GM12875 (cell line): ENCODE data around the gene CGB3.

Source experiments
- H3K4me3 ChIP-seq: one replicate; pipeline ENCODE4 v1.5.1; 2011; ENCODE audit warnings: low read depth, low read length, control low read depth
- TF ChIP-seq, protein P1 (sequence below): IDR thresholded peaks from 2 replicates; pipeline ENCODE4 v1.5.1; 2011; ENCODE audit warnings: low read depth, mild to moderate bottlenecking, control low read depth, inconsistent platforms, low read length, moderate library complexity, borderline replicate concordance; ENCODE audit not compliant: insufficient read depth

The CGB3 gene

DNA sequence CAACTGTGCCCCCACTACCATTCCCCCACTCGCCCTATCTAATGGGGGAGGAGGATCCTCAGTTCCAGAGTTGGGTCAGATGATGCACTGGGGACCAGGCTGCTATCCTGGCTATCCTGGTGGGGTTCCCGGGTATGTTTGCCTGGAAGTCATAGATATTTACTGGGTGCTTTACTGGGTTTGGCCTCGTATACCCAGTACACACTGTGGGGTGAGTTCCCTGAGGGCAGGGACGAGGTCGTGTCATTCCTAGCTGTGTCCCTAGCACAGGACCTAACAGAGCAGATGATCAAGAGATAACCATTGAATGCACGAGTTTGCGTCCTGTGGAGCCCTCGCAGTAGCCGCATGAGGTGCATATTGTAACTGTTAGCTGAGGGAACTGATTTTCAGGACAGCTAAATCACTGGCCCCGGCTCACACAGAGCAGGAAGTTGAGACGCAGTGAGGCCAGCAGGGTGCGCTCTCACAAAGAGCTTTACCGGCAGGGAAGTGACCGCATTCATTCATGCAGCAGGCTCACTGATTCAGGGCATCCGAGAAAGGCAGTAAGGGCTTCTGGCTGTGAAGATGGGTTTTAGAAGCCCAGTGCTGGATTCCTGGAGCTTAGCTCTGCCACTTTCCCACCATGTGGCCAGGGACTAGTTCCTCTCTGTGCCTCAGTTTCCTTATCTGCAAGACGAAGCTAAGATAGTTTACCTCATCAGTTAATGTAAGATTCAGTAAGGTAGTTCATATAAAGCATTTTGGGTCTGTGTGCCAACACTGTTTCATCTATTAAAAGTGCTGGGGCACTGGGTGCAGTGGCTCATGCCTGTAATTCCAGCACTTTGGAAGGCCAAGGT, 24.4 kb downstream of the CGB3 start:
- TF ChIP-seq, protein P1, sequence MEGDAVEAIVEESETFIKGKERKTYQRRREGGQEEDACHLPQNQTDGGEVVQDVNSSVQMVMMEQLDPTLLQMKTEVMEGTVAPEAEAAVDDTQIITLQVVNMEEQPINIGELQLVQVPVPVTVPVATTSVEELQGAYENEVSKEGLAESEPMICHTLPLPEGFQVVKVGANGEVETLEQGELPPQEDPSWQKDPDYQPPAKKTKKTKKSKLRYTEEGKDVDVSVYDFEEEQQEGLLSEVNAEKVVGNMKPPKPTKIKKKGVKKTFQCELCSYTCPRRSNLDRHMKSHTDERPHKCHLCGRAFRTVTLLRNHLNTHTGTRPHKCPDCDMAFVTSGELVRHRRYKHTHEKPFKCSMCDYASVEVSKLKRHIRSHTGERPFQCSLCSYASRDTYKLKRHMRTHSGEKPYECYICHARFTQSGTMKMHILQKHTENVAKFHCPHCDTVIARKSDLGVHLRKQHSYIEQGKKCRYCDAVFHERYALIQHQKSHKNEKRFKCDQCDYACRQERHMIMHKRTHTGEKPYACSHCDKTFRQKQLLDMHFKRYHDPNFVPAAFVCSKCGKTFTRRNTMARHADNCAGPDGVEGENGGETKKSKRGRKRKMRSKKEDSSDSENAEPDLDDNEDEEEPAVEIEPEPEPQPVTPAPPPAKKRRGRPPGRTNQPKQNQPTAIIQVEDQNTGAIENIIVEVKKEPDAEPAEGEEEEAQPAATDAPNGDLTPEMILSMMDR = peak; percentile 85
- no peak overlapping the region for H3K4me3 ChIP-seq

DNA sequence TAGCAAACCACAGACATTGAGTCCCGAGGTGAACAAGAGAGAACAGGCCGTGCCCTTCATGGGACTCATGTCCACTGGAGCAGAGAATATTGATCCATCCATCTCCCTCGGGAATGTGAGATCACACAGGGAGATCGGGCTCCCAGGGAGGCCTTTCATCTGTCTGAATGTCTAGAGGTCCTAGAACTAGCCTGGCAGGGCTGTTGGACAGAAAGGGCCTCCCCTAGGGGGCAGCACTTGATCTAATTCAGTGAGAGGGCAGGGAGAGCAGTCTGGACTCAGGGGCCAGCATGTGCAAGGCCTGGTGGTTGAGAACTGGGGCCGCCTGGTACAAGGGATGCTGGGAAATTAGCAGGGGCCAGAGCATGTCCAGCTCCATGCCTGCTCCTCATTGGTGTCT, 26.2 kb downstream of the CGB3 start:
- no peak overlapping the region for H3K4me3 ChIP-seq
- TF ChIP-seq, protein P1 = peak; percentile 51; the same call in 1 of the 2 replicates

DNA sequence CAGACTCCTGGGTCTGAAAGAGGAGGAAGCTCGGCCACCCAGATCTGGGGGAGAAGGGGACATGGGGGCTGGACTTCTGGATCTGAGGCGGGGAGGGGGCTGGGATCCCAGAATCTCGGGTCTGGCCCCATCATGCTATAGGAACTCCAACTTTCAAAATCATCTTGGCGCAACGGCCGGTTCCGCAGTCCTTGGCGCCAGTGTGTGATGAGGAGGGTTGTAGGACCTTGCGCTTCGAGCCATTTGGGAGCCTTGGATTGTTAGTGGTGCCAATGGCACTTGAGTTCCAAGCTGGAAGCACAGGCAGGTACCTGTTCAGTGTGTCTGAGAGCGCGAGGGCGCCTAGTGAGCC, 30.1 kb downstream of the CGB3 start:
- TF ChIP-seq, protein P1 = no peak

DNA sequence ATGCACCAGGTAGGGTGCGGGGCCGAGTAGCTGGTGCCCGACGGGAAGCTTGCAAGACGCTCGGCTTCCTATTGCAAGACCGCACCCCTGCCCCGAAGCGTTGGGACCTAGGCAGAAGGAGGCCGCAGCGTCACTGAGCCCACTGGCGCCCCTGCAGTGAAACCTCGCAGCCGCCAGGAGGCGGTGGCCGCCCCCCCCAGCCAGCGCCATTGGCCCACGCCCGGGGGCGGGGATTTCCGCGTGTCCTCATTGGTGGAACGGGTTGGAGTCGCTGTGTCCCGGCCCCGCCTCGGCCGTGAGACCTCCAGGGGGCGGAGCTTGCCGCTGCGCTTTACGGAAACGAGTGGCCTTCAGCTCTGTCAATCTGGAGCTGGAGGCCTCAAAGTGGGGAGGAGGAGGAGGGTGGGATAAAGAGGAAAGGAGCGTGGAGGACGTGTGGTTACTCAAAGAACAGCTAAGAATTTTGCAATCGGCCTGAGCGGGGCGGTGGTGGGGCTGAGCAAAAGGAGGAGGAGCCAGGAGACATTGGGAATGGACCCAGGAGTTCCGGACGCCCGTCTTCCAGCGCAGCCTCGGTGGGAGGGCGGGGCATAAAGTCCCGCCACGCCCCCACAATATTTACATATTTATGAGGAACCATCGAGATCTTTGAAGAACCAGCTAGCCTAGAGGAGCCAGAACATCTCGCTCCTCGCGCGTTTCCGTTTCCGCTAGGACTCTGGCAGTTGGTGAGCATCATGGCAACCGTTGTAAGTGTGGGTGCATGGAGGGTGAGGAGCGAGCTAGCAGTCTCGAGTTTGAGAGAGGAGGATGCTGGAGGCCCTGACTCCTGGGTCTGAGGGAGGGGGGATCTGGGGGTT, 30.7 kb downstream of the CGB3 start, which contains the start of the genes GYS1 and RUVBL2:
GYS1 (minus strand) TSS at position 135 of the 860 bp plus-strand sequence. CDS start 197 bp downstream, outside the sequence.
RUVBL2 (plus strand) TSS at position 713 of the 860 bp plus-strand sequence; CDS start at position 738, 25 bp downstream.
- peak within 1 kb of the TSS; percentile 83 for H3K4me3 ChIP-seq
- TF ChIP-seq, protein P1 = peak; percentile 99

More for the DNA sequence above, 30.1 kb downstream of the CGB3 start:
- peak overlapping the region; percentile 83 for H3K4me3 ChIP-seq

DNA sequence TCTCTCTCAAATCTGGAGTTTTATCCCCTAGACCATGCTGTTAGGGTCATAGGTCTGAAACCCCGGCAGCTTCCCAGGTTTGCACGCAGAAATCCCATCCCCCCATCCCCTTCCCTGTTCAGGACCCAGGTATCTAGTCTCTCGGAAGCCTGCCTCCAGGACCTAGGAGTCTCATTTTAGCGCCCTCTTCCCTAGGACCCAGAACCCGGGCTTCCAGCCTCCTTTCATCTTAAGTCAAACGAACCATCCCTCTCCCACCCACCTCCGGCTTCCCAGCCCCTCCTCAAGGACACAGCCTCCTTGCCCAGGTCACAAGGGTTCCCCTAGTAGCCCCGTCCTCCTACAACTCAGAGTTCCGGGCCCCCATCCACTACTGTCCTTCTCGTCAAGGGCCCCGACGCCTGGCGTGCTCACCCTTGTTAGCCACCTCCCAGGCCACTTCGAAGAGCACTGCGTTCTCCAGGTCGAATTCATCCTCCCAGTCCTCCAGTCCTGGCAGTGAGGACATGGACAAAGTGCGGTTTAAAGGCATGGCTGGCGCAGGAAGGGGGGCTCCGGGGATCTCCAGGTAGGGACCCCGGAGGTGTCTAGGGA, 31.5 kb downstream of the CGB3 start:
- TF ChIP-seq, protein P1 = no peak
- peak overlapping the region; percentile 75 for H3K4me3 ChIP-seq

DNA sequence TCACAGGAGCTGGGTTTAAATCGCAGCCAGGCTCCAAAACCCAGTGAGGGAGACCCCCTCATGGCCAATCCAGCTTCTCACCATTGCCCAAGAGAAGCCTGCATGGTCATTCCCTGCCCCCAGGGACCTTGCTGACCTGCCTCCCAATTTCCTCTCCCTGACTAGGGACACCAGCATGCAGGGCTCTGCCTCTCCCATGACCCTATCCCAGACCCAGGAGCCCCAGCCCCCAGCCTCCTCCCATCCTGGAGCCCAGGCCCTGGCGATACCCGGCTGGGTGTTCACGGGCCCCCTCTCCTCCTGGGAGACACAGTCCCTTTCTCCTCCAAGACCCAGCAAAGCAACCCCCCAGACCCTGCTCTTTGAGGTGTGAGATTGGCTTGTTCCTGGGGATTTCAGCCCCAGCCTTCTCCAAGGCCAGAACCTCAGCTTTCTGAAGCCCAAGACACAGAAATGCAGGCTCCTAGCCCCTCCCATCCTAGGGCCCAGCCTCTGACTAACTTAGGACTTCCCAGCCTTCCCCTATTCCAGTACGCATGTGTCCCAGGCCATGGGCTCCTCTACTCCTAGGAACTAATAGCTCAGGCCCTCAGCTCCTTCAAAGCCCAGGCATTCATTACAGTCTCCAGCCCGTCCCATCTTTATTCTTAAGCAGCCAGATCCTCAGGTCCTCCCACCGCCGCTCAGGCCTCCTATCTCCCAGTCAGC, 32.1 kb downstream of the CGB3 start:
- TF ChIP-seq, protein P1 = no peak
- H3K4me3 ChIP-seq = peak overlapping the region; percentile 75
